Measurements from ENCODE around the gene RBM26. TPM values are rescaled to one million over a fixed set of nuclear protein-coding genes. Genes with fewer than 3 reads are reported as not detected.

The RBM26 gene
- total and polyA plus RNA-seq, 3 donors from 2014 or later = 37.6 to 67.5 (median 66.1) TPM

DNA sequence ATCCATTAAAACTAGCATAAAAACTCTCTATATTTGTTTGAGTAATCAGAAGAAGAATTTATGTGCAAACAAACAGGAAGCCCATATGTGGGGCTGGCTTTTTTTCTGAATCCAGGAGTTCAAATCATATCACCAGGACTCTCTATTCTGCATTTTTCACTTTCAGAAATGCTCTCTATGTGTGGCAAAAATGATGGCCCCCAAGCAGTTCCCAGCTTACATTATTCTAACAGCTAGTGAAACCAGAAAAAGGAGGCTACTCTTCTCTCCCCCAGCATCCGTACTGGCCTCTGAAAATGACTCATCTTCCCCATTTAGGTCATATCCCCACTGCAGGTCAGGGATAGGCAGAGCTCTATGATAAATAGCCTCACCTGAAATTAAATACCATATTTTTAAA lies 20.4 kb downstream of the RBM26 start:
- Histone ChIP-seq H3K4me3 (no peak overlapping the region), H3K4me1 (no peaks in the 10 kb centered on the region), H3K27ac (no peak overlapping the region), H3K36me3 (ENCODE audit: low read depth, missing control alignments) (no peaks in the 10 kb centered on the region), H3K9me3 (no peaks in the 10 kb centered on the region), H3K27me3 (no peaks in the 10 kb centered on the region)
- WGBS, 2 donors = 78 to 82% methylated on average over 1 of the region's 1 CpG
- TF ChIP-seq CTCF (IDR thresholded peaks at IDR 0.05) (no peak), POLR2A (IDR thresholded peaks at IDR 0.05) (no peak)
- DNase-seq = no peak
- intact Hi-C loops (cut with DNase I; ENCODE audit: low total_unique reads) = no loop called here

DNA sequence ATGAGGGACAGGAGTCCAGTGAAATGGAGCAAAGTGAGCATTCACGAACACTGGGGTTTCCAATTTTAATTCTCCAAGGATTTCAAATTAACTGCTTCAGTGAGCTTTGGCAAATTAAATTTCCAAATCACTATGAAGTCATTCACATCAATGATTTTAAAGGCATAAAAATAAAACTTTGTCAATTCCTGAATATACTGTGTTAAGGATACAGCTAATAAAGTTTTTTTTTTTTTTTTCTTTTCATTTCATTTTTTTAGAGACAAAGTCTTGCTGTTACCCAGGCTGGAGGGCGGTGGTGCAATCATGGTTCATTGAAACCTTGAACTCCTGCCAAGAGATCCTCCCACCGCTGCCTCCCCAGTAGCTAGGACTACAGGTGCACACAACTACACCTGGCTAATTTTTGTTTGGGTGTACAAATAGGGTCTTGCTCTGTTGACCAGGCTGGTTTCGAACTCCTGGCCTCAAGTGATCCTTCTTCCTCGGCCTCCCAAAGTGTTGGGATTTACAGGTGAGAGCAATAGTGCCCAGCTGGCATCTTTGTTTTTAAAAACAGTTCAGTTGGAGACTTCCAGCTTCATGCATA lies 21.9 kb downstream of the RBM26 start:
- intact Hi-C loops (cut with DNase I; ENCODE audit: low total_unique reads) = no loop called here
- DNase-seq = no peak
- WGBS, 2 donors = 91% methylated on average over 5 of the region's 5 CpGs

GRCh38 chr13:79382545-79383275 lies 23.3 kb downstream of the RBM26 start:
- Histone ChIP-seq H3K4me3 (no peak overlapping the region), H3K9me3 (no peaks in the 10 kb centered on the region), H3K27me3 (no peaks in the 10 kb centered on the region), H3K36me3 (ENCODE audit: low read depth, missing control alignments) (no peaks in the 10 kb centered on the region), H3K4me1 (no peaks in the 10 kb centered on the region), H3K27ac (no peak overlapping the region)
- TF ChIP-seq CTCF (IDR thresholded peaks at IDR 0.05) (no peak), POLR2A (IDR thresholded peaks at IDR 0.05) (no peak)
- WGBS, 2 donors = 50 to 57% methylated on average over 1 of the region's 1 CpG
- intact Hi-C loops (cut with DNase I; ENCODE audit: low total_unique reads) = no loop called here
- DNase-seq = no peak

More for the DNA sequence above, 21.9 kb downstream of the RBM26 start:
- no peak overlapping the region for H3K27ac ChIP-seq
- TF ChIP-seq CTCF (IDR thresholded peaks at IDR 0.05) (no peak), POLR2A (IDR thresholded peaks at IDR 0.05) (no peak)
- H3K27me3 ChIP-seq = no peaks in the 10 kb centered on the region
- H3K4me3 ChIP-seq = no peak overlapping the region
- H3K4me1 ChIP-seq = no peaks in the 10 kb centered on the region
- H3K9me3 ChIP-seq = no peaks in the 10 kb centered on the region
- no peaks in the 10 kb centered on the region for H3K36me3 ChIP-seq (ENCODE audit: low read depth, missing control alignments)

- Histone ChIP-seq H3K4me3 (no peak overlapping the region), H3K36me3 (ENCODE audit: low read depth, missing control alignments) (no peaks in the 10 kb centered on the region), H3K4me1 (no peaks in the 10 kb centered on the region), H3K9me3 (no peaks in the 10 kb centered on the region), H3K27me3 (no peaks in the 10 kb centered on the region), H3K27ac (no peak overlapping the region)
- TF ChIP-seq CTCF (IDR thresholded peaks at IDR 0.05) = no peak
- no peak for TF ChIP-seq POLR2A (IDR thresholded peaks at IDR 0.05)
- intact Hi-C loops (cut with DNase I; ENCODE audit: low total_unique reads) = no loop called here
- 41 to 89% methylated on average over 1 of the region's 1 CpG for WGBS, 2 donors
- no peak for DNase-seq
These were observed 25.1 kb downstream of the RBM26 start for GRCh38 chr13:79380997-79381396.

DNA sequence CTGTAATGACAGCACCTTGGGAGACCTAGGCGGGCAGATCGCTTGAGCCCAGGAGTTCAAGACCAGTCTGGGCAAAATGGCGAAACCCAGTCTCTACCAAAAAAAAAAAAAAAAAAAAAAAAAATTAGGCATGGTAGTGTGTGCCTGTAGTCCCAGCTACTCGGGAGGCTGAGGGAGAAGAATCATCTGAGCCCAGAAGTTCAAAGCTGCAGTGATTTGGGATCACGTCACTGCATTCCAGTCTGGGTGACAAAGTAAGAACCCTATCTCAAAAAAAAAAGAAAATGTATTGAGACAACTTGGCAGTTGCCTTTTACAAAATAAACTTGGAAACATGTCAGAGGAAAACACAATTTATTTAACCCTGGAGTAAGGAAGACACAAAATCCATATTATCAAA lies 26.8 kb downstream of the RBM26 start:
- Histone ChIP-seq H3K36me3 (ENCODE audit: low read depth, missing control alignments) (no peaks in the 10 kb centered on the region), H3K9me3 (no peaks in the 10 kb centered on the region), H3K4me1 (no peaks in the 10 kb centered on the region), H3K27me3 (no peaks in the 10 kb centered on the region), H3K27ac (no peak overlapping the region), H3K4me3 (no peak overlapping the region)
- intact Hi-C loops (cut with DNase I; ENCODE audit: low total_unique reads) = no loop called here
- no peak for DNase-seq
- WGBS, 2 donors = 87 to 93% methylated on average over 5 of the region's 5 CpGs
- no peak for TF ChIP-seq CTCF (IDR thresholded peaks at IDR 0.05)
- TF ChIP-seq POLR2A (IDR thresholded peaks at IDR 0.05) = no peak

Measured in testis (tissue), 3 donors.